HG02571 (cell line): ENCODE data around the gene JAK1.
"Not testable (repeated sequence)": the region's sequence is repeated elsewhere in the genome, so short reads cannot be mapped to it uniquely, and the experiment has no call there.

Experiments used
- ATAC-seq: cut with Tn5 transposase; IDR thresholded peaks from one replicate; pipeline ENCODE4 v1.9.1; 2021; ENCODE audit warnings: mild to moderate bottlenecking, moderate library complexity; ENCODE audit not compliant: unreplicated experiment

JAK1 gene

GRCh38 chr1:64966158-64966971, at the start of gene JAK1:
JAK1 (minus strand) TSS chr1:64966549; CDS start chr1:64886264, 80,285 bp downstream.
- peak; percentile 78 for ATAC-seq

DNA sequence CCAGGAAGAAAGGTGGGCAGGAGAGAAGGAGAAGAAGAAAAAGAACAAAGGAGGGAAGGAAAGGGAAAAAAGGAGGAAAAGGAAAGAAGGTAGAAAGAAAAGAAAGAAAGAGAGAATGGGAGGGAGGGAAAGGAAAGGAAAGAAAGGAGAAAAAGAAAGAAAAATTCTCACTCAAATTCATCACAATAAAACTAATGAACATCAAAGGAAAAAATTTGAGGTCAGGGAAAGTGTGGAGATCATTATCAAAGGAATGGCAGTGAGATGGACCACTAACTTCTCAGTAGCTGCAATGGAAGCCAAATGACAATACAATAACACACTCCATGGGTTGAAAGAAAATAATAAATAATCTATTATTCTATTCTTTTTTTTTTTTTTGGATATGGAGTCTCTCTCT, 48.0 kb upstream of the JAK1 start:
- ATAC-seq = no peak

DNA sequence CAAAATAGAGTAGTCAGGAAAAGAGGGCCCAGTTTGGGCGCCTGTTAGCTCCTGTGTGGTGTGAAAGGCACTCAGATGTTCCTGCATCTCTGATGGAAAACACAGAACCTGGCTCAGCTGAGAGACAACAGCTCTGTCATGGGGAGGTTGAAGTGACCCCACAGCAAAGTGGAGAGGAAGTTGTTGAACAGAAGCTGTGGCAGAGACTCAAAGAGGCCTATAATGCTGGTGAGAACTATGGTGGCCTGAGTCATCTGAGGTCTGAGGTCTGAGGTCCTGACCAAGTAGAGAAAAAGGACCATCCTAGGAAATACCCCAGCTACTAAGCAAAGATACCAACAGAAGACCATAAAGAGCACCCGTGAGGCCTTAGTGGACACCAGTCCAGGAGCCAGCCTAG, 45.6 kb upstream of the JAK1 start:
- ATAC-seq = no peak

- ATAC-seq = no peak
Observed at GRCh38 chr1:65009724-65010420, 43.5 kb upstream of the JAK1 start.

DNA sequence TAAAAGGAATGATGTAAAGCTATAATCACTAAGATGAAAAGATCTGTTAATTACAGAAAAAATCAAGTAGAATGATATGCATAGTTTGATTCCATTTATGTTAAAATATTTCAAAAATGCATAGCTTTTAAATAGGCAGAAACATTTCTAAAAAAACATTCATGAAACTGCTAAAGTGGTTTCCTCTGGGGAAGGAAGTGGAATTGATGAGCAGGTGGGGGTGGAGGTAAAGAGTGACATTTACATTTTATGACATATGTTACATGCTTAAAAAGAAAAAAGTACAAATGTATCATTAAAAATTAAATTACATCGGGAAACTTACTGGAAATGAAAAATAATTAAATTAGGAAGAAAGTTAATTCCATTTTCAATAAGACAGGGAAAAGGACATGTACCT, 42.8 kb upstream of the JAK1 start:
- ATAC-seq = no peak

GRCh38 chr1:65006806-65007205, 40.5 kb upstream of the JAK1 start:
- ATAC-seq = no peak

- no peak for ATAC-seq
Observed at GRCh38 chr1:65003316-65003664, 36.9 kb upstream of the JAK1 start.

GRCh38 chr1:65002508-65003315, 36.4 kb upstream of the JAK1 start:
- peak; percentile 87 for ATAC-seq

DNA sequence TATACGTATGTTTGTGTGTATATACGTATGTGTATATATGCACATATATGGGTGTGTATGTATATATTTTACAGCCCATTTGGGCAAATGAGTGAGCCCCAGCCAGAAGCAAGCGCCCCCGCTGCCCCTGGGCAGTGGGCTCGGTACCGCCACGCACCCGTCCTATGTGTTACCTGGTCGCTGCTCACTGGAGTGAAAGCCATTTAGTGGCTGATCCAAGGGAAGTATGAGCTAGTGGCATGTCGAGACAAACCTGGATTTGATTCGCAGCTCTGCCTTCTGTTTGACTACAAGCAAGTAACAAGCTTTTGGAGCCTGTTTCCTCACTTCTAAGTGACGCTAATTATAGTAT, 35.8 kb upstream of the JAK1 start:
- no peak for ATAC-seq

DNA sequence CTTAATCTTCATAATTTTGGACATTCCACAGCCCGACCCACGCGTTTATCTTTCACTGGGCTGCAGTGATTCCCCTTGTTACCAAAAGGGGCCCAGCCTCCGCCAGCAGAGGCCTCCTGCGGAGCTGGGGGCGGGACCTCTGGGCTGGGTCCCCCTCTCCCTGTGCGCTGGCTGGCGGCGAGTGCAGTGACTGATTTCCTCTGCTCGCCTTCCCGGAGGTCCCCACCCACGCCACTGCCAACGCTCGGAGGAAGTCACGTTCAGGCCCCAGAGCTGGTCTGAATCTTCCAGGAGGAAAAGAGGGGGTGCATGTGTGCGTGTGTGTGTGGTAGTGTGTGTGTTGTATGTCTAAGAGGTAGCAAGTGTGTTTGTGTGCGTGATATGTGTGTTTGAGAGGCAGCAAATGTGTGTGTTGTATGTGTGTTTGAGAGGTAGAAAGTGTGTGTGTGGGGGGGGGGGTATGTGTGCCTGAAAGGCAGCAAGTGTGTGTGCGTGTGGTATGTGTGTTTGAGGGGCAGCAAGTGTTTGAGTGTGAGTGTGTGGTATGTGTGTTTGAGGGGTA, 35.0 kb upstream of the JAK1 start:
- no peak for ATAC-seq

GRCh38 chr1:64998425-64998948, 32.1 kb upstream of the JAK1 start:
- ATAC-seq = not testable (repeated sequence)

- ATAC-seq = no peak
Observed at GRCh38 chr1:64996541-64997257, 30.4 kb upstream of the JAK1 start.

- ATAC-seq = no peak
Observed at GRCh38 chr1:64995316-64995715, 29.0 kb upstream of the JAK1 start.

DNA sequence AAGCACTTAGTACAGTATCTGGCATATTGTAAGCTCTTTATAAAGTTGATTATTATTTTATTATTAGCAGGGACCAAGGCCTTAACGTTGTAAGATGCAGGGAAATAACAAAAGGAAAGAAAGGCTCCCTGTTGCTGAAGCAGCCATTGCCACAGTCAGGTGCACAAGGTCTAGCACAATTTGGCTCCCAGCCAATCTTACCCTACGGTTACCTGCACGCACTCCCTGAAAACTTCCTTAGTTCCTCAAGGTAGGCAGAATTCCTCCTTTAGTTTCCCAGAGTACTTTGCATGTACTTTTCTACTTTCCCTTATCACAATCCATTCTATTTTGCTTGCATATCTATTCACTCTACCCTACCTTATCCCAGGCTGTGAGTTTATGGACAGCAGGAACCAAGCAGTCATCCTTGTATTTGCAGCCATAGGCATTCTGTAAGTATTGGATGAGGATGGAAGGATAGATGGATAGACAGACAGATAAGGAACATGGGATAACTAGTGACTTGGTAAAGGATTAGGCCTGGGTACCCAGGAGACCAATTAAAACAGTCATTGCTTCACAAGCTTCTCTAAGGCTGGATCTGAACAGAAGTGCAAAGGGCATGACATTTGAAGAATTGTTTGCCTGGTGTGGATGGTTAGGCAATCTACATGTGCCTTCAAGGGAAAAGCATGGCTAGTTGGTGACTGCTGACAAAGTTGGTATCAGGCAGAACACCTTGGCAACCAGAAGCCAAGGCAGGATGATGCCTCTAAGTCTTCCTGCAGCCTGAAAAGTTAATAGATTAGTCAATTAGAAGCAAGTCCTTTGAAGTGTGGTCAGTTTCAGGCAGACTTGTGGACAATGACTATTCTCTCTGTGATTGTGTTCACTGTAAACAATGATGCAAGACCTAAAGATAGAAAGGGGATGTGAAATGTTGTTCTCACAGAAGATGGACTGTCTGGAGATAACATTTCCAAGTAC, 20.8 kb upstream of the JAK1 start:
- peak; percentile 91 for ATAC-seq

GRCh38 chr1:64984737-64985136, 18.4 kb upstream of the JAK1 start:
- no peak for ATAC-seq

DNA sequence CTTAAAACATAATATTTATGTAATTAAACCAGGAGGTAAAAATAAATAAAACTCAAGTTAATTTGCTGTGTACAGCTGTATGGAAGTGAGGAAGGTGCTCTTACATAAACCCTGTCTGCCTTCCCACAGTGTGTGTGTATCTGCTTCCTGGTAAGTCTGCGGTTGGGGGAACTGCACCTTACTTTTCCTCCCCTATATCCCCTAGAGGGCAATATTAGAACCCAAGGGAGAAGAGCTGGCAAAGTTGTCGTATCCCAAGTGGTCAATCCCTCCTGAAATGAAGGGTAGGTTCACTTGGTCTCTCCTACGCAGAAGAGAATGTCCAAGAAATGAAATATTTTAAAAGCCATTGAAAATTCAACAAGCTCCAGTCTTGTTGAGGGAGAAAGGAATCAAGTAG, 17.8 kb upstream of the JAK1 start:
- no peak for ATAC-seq

- ATAC-seq = no peak
Observed at GRCh38 chr1:64983110-64983509, 16.8 kb upstream of the JAK1 start.

- ATAC-seq = no peak
Observed at GRCh38 chr1:64981601-64982533, 15.5 kb upstream of the JAK1 start.
